OCI-M2 (cell line): Measurements from ENCODE around the gene AK4.
"Not testable (repeated sequence)": the region's sequence is repeated elsewhere in the genome, so short reads cannot be mapped to it uniquely, and the experiment has no call there.

Source experiments
- DNase-seq: peaks from one replicate; lab custom pipeline; 2025; ENCODE audit not compliant: unreplicated experiment; lab: John Stamatoyannopoulos, UW

The AK4 gene

GRCh38 chr1:65150108-65150463 lies 2.1 kb downstream of the AK4 start:
- DNase-seq, result no peak

GRCh38 chr1:65150583-65151263 lies 2.7 kb downstream of the AK4 start:
- DNase-seq, result no peak

- no peak for DNase-seq
These were observed 3.6 kb downstream of the AK4 start for GRCh38 chr1:65151641-65152040.

- no peak for DNase-seq
These were observed 5.6 kb downstream of the AK4 start for GRCh38 chr1:65153635-65154034.

- no peak for DNase-seq
These were observed 9.0 kb downstream of the AK4 start for GRCh38 chr1:65156910-65157545.

- no peak for DNase-seq
These were observed 9.5 kb downstream of the AK4 start for GRCh38 chr1:65157546-65157941.

- DNase-seq, result not testable (repeated sequence)
These were observed 11.3 kb downstream of the AK4 start for GRCh38 chr1:65159291-65159688.

GRCh38 chr1:65159801-65160523 lies 12.0 kb downstream of the AK4 start:
- DNase-seq, result no peak

- DNase-seq, result no peak
These were observed 15.3 kb downstream of the AK4 start for GRCh38 chr1:65163201-65163805.

- not testable (repeated sequence) for DNase-seq
These were observed 16.1 kb downstream of the AK4 start for GRCh38 chr1:65164101-65164500.

- DNase-seq, result no peak
These were observed 16.6 kb downstream of the AK4 start for GRCh38 chr1:65164633-65165032.

GRCh38 chr1:65165269-65165993 lies 17.4 kb downstream of the AK4 start:
- DNase-seq, result peak; percentile 79

GRCh38 chr1:65166572-65167305 lies 18.7 kb downstream of the AK4 start:
- DNase-seq, result no peak

- DNase-seq, result no peak
These were observed 19.7 kb downstream of the AK4 start for GRCh38 chr1:65167586-65168242.

- no peak for DNase-seq
These were observed 20.9 kb downstream of the AK4 start for GRCh38 chr1:65168867-65169266.

GRCh38 chr1:65170511-65171142 lies 22.6 kb downstream of the AK4 start:
- DNase-seq, result no peak

- no peak for DNase-seq
These were observed 25.1 kb downstream of the AK4 start for GRCh38 chr1:65172936-65173690.

GRCh38 chr1:65174585-65174984 lies 26.6 kb downstream of the AK4 start:
- no peak for DNase-seq
